H9 (cell line): ENCODE data around the gene LARGE1. TPM values are rescaled to one million over a fixed set of nuclear protein-coding genes. Genes with fewer than 3 reads are reported as not detected.

Experiments used
- DNase-seq: peaks from one replicate; pipeline ENCODE4 v3.0.0-alpha.2; 2017
- H2AFZ ChIP-seq: one replicate; pipeline ENCODE4 v1.6.1; 2013; ENCODE audit warnings: mild to moderate bottlenecking, low read length, control low read depth, moderate library complexity
- H2AK5ac ChIP-seq: 2 replicates; pipeline ENCODE4 v1.6.1; 2013; ENCODE audit warnings: low read length, control low read depth, mixed read lengths; ENCODE audit not compliant: insufficient read length
- H2BK120ac ChIP-seq: one replicate; pipeline ENCODE4 v1.6.1; 2013; ENCODE audit warnings: low read depth, mild to moderate bottlenecking, low read length, control low read depth, inconsistent platforms; ENCODE audit not compliant: poor library complexity, severe bottlenecking
- H2BK12ac ChIP-seq: 2 replicates; pipeline ENCODE4 v1.6.1; 2013; ENCODE audit warnings: low read length, control low read depth, mixed read lengths, low read depth; ENCODE audit not compliant: insufficient read length
- H2BK15ac ChIP-seq: 2 replicates; pipeline ENCODE4 v1.6.1; 2013; ENCODE audit warnings: low read depth, low read length, control low read depth
- H2BK20ac ChIP-seq: one replicate; pipeline ENCODE4 v1.6.1; 2013; ENCODE audit warnings: low read depth, mild to moderate bottlenecking, low read length, control low read depth, inconsistent platforms; ENCODE audit not compliant: poor library complexity, severe bottlenecking
- H2BK5ac ChIP-seq: 2 replicates; pipeline ENCODE4 v1.6.1; 2013; ENCODE audit warnings: low read length, control low read depth, mixed read lengths; ENCODE audit not compliant: insufficient read length
- H3K14ac ChIP-seq: 2 replicates; pipeline ENCODE4 v1.6.1; 2013; ENCODE audit warnings: low read length, control low read depth; ENCODE audit not compliant: insufficient read depth
- H3K18ac ChIP-seq: 2 replicates; pipeline ENCODE4 v1.6.1; 2013; ENCODE audit warnings: low read depth, mild to moderate bottlenecking, mixed read lengths, low read length, control low read depth; ENCODE audit not compliant: insufficient read length
- H3K23ac ChIP-seq: 2 replicates; pipeline ENCODE4 v1.6.1; 2013; ENCODE audit warnings: low read length, control low read depth, mixed read lengths, low read depth; ENCODE audit not compliant: insufficient read length
- H3K23me2 ChIP-seq: 2 replicates; pipeline ENCODE4 v1.6.1; 2013; ENCODE audit warnings: low read depth, mild to moderate bottlenecking, mixed read lengths, low read length, control low read depth; ENCODE audit not compliant: insufficient read length, poor library complexity, severe bottlenecking
- H3K27ac ChIP-seq: 2 replicates; pipeline ENCODE4 v1.5.1; 2013; ENCODE audit warnings: low read length, control low read depth, mixed read lengths, low read depth; ENCODE audit not compliant: insufficient read length
- H3K27me3 ChIP-seq: 2 replicates; pipeline ENCODE4 v1.6.1; 2013; ENCODE audit warnings: low read length, control low read depth, inconsistent platforms; ENCODE audit not compliant: insufficient read depth
- H3K4ac ChIP-seq: 2 replicates; pipeline ENCODE4 v1.6.1; 2013; ENCODE audit warnings: low read depth, mild to moderate bottlenecking, control low read depth, inconsistent platforms, low read length, moderate library complexity
- H3K4me1 ChIP-seq: 2 replicates; pipeline ENCODE4 v1.6.1; 2013; ENCODE audit warnings: low read length, control low read depth, inconsistent platforms; ENCODE audit not compliant: insufficient read depth
- H3K4me2 ChIP-seq: 2 replicates; pipeline ENCODE4 v1.6.1; 2013; ENCODE audit warnings: low read length, control low read depth, mixed read lengths; ENCODE audit not compliant: insufficient read length, insufficient read depth
- H3K56ac ChIP-seq: 2 replicates; pipeline ENCODE4 v1.6.1; 2013; ENCODE audit warnings: low read depth, mild to moderate bottlenecking, mixed read lengths, low read length, control low read depth; ENCODE audit not compliant: insufficient read length
- H3K79me1 ChIP-seq: 2 replicates; pipeline ENCODE4 v1.6.1; 2013; ENCODE audit warnings: low read depth, mild to moderate bottlenecking, moderate library complexity, low read length, control low read depth, inconsistent platforms; ENCODE audit not compliant: insufficient read depth, poor library complexity, severe bottlenecking
- H3K79me2 ChIP-seq: 2 replicates; pipeline ENCODE4 v1.6.1; 2013; ENCODE audit warnings: low read length, control low read depth, inconsistent platforms; ENCODE audit not compliant: insufficient read depth
- H3K9ac ChIP-seq: 2 replicates; pipeline ENCODE4 v1.6.1; 2013; ENCODE audit warnings: low read length, control low read depth, mixed read lengths; ENCODE audit not compliant: insufficient read length; ENCODE audit errors: extremely low read depth
- H3K9me3 ChIP-seq: one replicate; pipeline ENCODE4 v1.6.1; 2013; ENCODE audit warnings: low read depth, low read length, inconsistent platforms; ENCODE audit not compliant: control insufficient read depth
- H3T11ph ChIP-seq: one replicate; pipeline ENCODE4 v1.6.1; 2013; ENCODE audit warnings: mild to moderate bottlenecking, low read length, control low read depth, inconsistent platforms
- H4K20me1 ChIP-seq: one replicate; pipeline ENCODE4 v1.6.1; 2013; ENCODE audit not compliant: control insufficient read depth, insufficient read length, insufficient read depth
- H4K5ac ChIP-seq: 2 replicates; pipeline ENCODE4 v1.6.1; 2013; ENCODE audit warnings: low read depth, mild to moderate bottlenecking, mixed read lengths, low read length, control low read depth; ENCODE audit not compliant: insufficient read length
- H4K8ac ChIP-seq: replicated peaks from 2 replicates; pipeline ENCODE4 v1.6.1; 2013; ENCODE audit warnings: low read length, control low read depth, mixed read lengths, low read depth; ENCODE audit not compliant: insufficient read length
- H4K91ac ChIP-seq: 2 replicates; pipeline ENCODE4 v1.6.1; 2013; ENCODE audit warnings: low read depth, mild to moderate bottlenecking, moderate library complexity, mixed read lengths, low read length, control low read depth; ENCODE audit not compliant: insufficient read length
- H3K27ac Mint-ChIP-seq, 3 experiments: 2 replicates in 2 of 3; 3 replicates in 1 of 3; pipeline ENCODE4 v1.8.0; 2020 to 2021; ENCODE audit warnings: mixed read lengths in 3 of 3, mild to moderate bottlenecking in 1 of 3, moderate library complexity in 1 of 3
- H3K27me3 Mint-ChIP-seq: 2 replicates; pipeline ENCODE4 v1.8.0; 2021; ENCODE audit warnings: low read depth, mild to moderate bottlenecking, moderate library complexity, mixed read lengths
- H3K36me3 Mint-ChIP-seq, 3 experiments: 2 replicates in 2 of 3; 3 replicates in 1 of 3; pipeline ENCODE4 v1.8.0; 2020 to 2021; ENCODE audit warnings: low read depth in 3 of 3, mixed read lengths in 3 of 3; ENCODE audit not compliant: insufficient read depth in 1 of 3
- H3K4me1 Mint-ChIP-seq, 2 experiments: 2 replicates each; pipeline ENCODE4 v1.8.0; 2020; ENCODE audit warnings: mixed read lengths in 2 of 2
- H3K4me3 Mint-ChIP-seq, 2 experiments: 2 replicates in 1 of 2; 3 replicates in 1 of 2; pipeline ENCODE4 v1.8.0; 2020 to 2021; ENCODE audit warnings: mild to moderate bottlenecking in 2 of 2, mixed read lengths in 2 of 2, moderate library complexity in 1 of 2
- H3K9me3 Mint-ChIP-seq, 2 experiments: 2 replicates in 1 of 2; 3 replicates in 1 of 2; pipeline ENCODE4 v1.8.0; 2020; ENCODE audit warnings: mild to moderate bottlenecking in 2 of 2, mixed read lengths in 2 of 2, moderate library complexity in 1 of 2
- CTCF ChIP-seq: fragments of 200-600 bp; sonication (generic); conservative IDR thresholded peaks from 3 replicates; pipeline ENCODE4 v1.8.0; 2021; ENCODE audit warnings: antibody characterized with exemption, mild to moderate bottlenecking
- whole genome bisulfite sequencing: extraction: QIAGEN DNeasy Blood & Tissue Kit; methylation state at CpG from one replicate; pipeline ENCODE4 v1.1.7; 2013; ENCODE audit warnings: missing lambda C conversion rate, low lambda C conversion rate, mixed read lengths; ENCODE audit not compliant: insufficient read length; ENCODE audit errors: extremely low coverage; 5-methylcytosine and 5-hydroxymethylcytosine counted together
- total RNA-seq: library from RNA; stranded (reverse); gene quantifications from 2 replicates; pipeline ENCODE4 v1.2.1, GENCODE V29; 2021

Gene LARGE1
- total RNA-seq, 1 experiment from 2014 or later, result 43.5 TPM

- H3K4me1 Mint-ChIP-seq, result peaks cover 40 to 44% of the 10 kb centered on the region in 2 experiments
- no peak overlapping the region for H3K27ac ChIP-seq
- peaks cover 38% of the 10 kb centered on the region; the same call in 1 of the 2 replicates for H3K79me2 ChIP-seq
- H4K91ac ChIP-seq, result no peak overlapping the region
- H4K20me1 ChIP-seq, result no peaks in the 10 kb centered on the region
- no peak overlapping the region for H3K4me3 Mint-ChIP-seq
- H2BK120ac ChIP-seq, result no peak overlapping the region
- H3K27me3 Mint-ChIP-seq, result no peaks in the 10 kb centered on the region
- WGBS, result no CpG with 5 or more reads among the region's 4 CpGs
- no peak overlapping the region for H2AFZ ChIP-seq
- H2BK20ac ChIP-seq, result no peak overlapping the region
- no peak overlapping the region for H3K4ac ChIP-seq
- H3K4me1 ChIP-seq, result peaks cover 16% of the 10 kb centered on the region
- H3K56ac ChIP-seq, result no peak overlapping the region
- peaks cover under 1 to 2% of the 10 kb centered on the region in 2 experiments; a peak in 2 of 5 replicates for H3K9me3 Mint-ChIP-seq
- H3K23me2 ChIP-seq, result no peaks in the 10 kb centered on the region
- H3K36me3 Mint-ChIP-seq, result peaks cover 6 to 23% (median 17%) of the 10 kb centered on the region in 3 experiments; a peak in 6 of 7 replicates
- no peak overlapping the region for H2AK5ac ChIP-seq
- no peak overlapping the region for H3K18ac ChIP-seq
- H2BK5ac ChIP-seq, result no peak overlapping the region
- no peak for DNase-seq
- H3K4me2 ChIP-seq, result no peak overlapping the region
- H4K8ac ChIP-seq, result no peak overlapping the region
- H2BK12ac ChIP-seq, result no peak overlapping the region
- H2BK15ac ChIP-seq, result no peak overlapping the region
- no peaks in the 10 kb centered on the region for H3K27me3 ChIP-seq
- no peak overlapping the region for H3K23ac ChIP-seq
- H3K27ac Mint-ChIP-seq, result peak overlapping the region in 2 of 3 experiments; percentile 21 to 91; a peak in 3 of 7 replicates
- peaks cover 6% of the 10 kb centered on the region for H3K79me1 ChIP-seq
- no peak overlapping the region for H4K5ac ChIP-seq
- no peak overlapping the region for H3K14ac ChIP-seq
- H3T11ph ChIP-seq, result no peak overlapping the region
- H3K9me3 ChIP-seq, result no peaks in the 10 kb centered on the region
- no peak overlapping the region for H3K9ac ChIP-seq
- no peak for TF ChIP-seq CTCF
These were observed 109.1 kb downstream of the LARGE1 start for GRCh38 chr22:33811208-33811607.
